GM19193 (cell line): ENCODE data around the gene KCNN3.

ENCODE experiments used
- POLR2A ChIP-seq: IDR thresholded peaks from 4 replicates; pipeline ENCODE4 v1.6.1; 2011; ENCODE audit not compliant: insufficient read depth, insufficient read length; ENCODE audit errors: extremely low read depth

KCNN3 gene

DNA sequence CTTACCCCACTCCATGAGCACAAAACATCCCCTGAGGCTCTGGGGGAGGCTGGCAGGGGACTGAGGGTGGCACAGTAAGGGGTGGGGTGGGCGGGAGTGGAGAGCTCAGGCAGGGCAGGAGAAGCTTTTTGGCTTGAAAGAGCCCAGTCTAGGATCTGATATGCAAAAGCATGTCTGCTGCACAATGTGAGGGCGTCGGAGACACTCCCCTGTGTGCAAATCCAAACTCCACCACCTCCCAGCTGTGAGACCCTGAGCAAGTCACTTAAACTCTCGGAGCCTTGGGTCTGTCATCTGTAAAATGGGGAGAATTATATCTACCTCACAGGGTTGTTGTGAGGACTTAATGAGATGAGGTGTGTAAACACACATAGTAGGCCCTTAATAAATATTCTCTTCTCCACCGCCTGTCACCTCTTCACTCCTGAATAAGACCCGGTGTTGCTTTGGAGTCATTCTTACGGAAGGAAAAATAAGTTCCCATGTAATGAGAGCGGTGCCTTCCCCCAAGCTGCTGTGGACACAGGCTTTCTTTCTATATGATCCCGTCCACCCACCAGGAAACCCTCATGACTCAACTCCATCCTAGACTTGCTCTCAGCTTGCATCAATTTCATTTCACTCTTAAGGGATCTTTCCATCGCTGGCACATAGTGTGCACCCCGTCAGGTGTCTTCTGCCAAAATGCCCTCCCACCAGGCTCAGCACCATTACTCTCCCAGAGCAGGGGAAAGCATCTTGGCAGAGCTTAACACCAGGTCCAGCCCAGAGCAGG, 12.5 kb downstream of the KCNN3 start:
- no peak for TF ChIP-seq POLR2A

- TF ChIP-seq POLR2A: no peak
Observed at GRCh38 chr1:154857022-154857421, 13.1 kb downstream of the KCNN3 start.

DNA sequence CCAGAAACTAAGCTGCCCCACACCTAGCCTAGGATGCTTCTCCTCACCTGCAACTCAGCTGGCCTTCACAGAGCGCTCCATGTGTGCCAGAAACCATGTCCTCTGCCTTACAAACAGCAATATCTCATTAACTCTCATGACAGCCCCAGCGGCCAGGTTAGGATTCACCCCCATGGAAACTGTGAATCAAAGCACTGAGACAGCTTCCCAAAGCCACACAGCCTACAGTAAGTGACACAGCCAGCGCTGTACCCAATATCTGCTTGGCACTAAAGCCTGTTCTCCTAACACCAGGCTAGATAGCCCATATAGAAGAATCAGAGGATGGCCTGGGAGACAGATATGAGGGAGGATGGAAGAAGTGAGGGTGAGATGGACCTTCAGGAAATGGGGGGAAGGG, 13.5 kb downstream of the KCNN3 start:
- TF ChIP-seq POLR2A: no peak

DNA sequence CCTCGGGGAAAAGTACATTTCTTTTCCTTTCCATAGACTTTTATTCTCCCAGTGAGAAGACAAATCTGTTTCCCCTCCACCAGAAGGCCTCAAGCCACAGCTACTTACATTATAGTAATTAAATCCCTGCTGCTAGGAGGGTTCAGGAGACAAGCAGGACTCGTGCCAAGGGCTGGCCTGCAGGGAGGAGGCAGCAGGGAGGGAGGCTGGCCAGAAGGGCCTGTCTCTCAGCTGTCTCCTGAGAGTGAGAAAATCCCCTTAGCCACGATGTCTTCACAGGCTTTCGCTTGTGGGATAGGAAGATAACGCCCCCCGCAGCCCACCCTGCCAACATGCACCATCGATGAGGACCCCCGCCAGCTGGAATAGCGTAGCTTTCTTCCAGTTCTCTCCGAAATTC, 14.0 kb downstream of the KCNN3 start:
- TF ChIP-seq POLR2A: no peak

DNA sequence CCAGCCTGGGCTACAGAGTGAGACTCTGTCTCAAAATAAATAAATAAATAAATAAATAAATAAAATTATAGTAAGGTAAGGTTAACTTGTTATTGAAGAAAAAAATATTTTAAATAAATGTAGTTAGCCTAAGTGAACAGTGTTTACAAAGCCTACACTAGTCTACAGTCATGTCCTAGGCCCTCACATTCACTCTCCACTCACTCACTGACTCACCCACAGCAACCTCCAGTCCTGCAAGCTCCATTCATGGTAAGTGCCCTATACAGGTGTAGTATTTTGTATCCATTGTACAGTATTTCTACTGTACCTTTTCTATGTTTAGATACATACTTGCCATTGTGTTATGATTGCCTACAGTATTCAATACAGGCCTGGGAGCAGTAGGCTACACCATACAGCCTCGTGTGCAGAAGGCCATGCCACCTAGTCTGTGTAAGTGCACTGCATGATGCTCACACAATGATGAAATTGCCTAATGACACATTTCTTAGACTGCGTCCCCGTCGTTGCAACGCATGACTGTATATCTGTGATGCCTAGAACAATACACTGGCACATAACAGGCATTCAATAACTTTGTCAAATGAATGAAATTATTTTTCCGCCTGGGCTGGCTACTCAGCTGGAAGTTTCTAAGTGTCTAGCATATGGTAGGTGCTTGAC, 14.8 kb downstream of the KCNN3 start:
- no peak for TF ChIP-seq POLR2A

GRCh38 chr1:154852845-154853244, 17.2 kb downstream of the KCNN3 start:
- no peak for TF ChIP-seq POLR2A

- no peak for TF ChIP-seq POLR2A
Observed at GRCh38 chr1:154851392-154852177, 18.5 kb downstream of the KCNN3 start.

DNA sequence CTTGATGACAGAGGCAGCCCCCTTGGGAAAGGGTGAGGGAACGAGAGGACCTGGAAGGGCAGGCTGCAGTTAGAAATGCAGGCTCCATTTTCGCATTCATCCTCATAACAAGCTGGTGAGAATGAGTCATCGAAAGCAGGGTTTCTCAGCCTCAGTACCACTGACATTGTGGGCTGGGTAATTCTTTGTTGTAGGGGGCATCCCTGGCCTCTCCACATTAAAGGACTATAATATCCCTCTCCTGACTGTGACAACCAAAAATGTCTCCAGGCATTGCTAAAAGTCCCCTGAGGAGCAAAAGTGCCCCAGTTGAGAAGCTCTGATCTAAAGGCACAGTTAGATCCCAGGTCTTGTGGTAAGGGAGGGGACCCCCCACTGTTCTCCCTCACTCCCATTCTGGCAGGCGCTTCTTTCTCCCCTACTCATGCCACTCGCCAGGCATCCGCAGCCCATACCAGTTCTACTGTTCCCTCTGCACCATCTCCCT, 20.4 kb downstream of the KCNN3 start:
- TF ChIP-seq POLR2A: no peak

DNA sequence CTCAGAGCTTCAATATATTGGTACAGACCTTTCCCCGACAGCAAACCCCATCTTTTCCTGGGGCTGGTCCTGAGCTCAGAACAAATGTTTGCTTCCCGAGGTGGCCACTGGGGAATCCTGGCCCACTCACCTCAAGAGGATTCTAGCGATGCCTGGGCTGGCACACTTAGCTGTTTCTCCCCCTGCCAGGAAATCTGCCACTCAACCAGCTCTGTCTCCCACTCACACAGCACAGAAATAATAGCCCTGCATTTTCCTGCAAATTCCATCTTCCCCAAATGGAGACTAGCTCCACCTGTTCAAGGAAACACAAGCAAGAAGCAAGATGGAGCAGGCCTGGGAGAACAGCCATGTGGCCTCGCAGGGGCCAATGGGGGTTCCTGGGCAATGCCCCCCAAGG, 21.1 kb downstream of the KCNN3 start:
- no peak for TF ChIP-seq POLR2A

DNA sequence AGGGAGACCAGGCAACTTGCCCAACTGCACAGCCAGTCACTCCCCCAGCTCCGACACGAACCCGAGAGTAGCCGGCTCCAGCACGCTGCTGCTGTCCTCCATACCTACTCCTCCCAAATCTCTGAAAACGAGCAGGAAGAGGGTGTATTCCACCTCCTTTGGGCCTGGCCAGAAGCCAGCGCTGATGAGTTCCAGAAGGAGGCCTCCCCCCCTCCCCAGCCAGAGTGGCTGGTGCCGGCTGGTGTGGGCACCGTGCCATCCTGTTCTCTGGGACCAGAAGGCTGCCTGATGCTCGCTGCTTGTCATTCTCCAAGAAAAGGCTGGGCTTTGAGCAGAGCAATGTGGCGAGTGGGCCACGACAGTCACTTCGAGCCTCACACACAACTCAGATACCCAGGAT, 22.2 kb downstream of the KCNN3 start:
- TF ChIP-seq POLR2A: no peak

GRCh38 chr1:154846565-154847442, 23.3 kb downstream of the KCNN3 start:
- no peak for TF ChIP-seq POLR2A

GRCh38 chr1:154845879-154846278, 24.2 kb downstream of the KCNN3 start:
- TF ChIP-seq POLR2A: no peak

- no peak for TF ChIP-seq POLR2A
Observed at GRCh38 chr1:154845174-154845573, 24.9 kb downstream of the KCNN3 start.

- TF ChIP-seq POLR2A: no peak
Observed at GRCh38 chr1:154844297-154844681, 25.8 kb downstream of the KCNN3 start.
